Liver (tissue), 9 donors: ENCODE results near the gene SHROOM2. TPM values are rescaled to one million over a fixed set of nuclear protein-coding genes. Genes with fewer than 3 reads are reported as not detected.

Source experiments
- DNase-seq: peaks from one replicate; pipeline ENCODE4 v3.0.0-alpha.2; 2017; ENCODE audit warnings: low spot score
- H3K27ac ChIP-seq, 2 donors: one replicate each; pipeline ENCODE4 v1.7.0; 2013; ENCODE audit warnings: inconsistent platforms in 2 of 2, low read length in 2 of 2, control low read depth in 1 of 2, low read depth in 1 of 2, mild to moderate bottlenecking in 1 of 2
- H3K27me3 ChIP-seq, 4 donors: one replicate each; pipeline versions ENCODE4 v1.6.1 to v1.7.0; 2013; ENCODE audit warnings: low read length in 3 of 4, inconsistent platforms in 1 of 4, mild to moderate bottlenecking in 1 of 4, moderate library complexity in 1 of 4; ENCODE audit not compliant: control insufficient read depth in 4 of 4, insufficient read depth in 4 of 4
- H3K36me3 ChIP-seq, 4 donors: one replicate each; pipeline versions ENCODE4 v1.6.1 to v1.7.0; 2013; ENCODE audit warnings: low read length in 3 of 4, mild to moderate bottlenecking in 3 of 4, low read depth in 1 of 4, moderate library complexity in 1 of 4; ENCODE audit not compliant: control insufficient read depth in 4 of 4, insufficient read depth in 3 of 4
- H3K4me1 ChIP-seq, 4 donors: one replicate each; pipeline versions ENCODE4 v1.6.1 to v1.7.0; 2013; ENCODE audit warnings: low read length in 3 of 4, mild to moderate bottlenecking in 3 of 4, moderate library complexity in 1 of 4; ENCODE audit not compliant: control insufficient read depth in 4 of 4, insufficient read depth in 4 of 4
- H3K4me3 ChIP-seq, 3 donors: one replicate each; pipeline versions ENCODE4 v1.6.1 to v1.7.0; 2013; ENCODE audit warnings: low read length in 3 of 3, control low read depth in 1 of 3, low read depth in 1 of 3, mild to moderate bottlenecking in 1 of 3
- H3K9ac ChIP-seq, 2 donors: one replicate each; pipeline ENCODE4 v1.7.0; 2013; ENCODE audit warnings: low read length in 2 of 2, mild to moderate bottlenecking in 2 of 2, moderate library complexity in 2 of 2, control low read depth in 1 of 2, low read depth in 1 of 2
- H3K9me3 ChIP-seq, 4 donors: one replicate each; pipeline versions ENCODE4 v1.6.1 to v1.7.0; 2013; ENCODE audit warnings: low read length in 3 of 4; ENCODE audit not compliant: control insufficient read depth in 4 of 4
- ATF3 ChIP-seq: IDR thresholded peaks from 2 replicates; pipeline ENCODE4 v1.6.1; 2016; ENCODE audit warnings: antibody characterized with exemption
- CTCF ChIP-seq: fragments of 150-350 bp; IDR thresholded peaks from 2 replicates; pipeline ENCODE4 v1.5.1; 2017; ENCODE audit warnings: improper control_type of control experiment, low read depth, low read length; ENCODE audit not compliant: missing input control
- FOXA1 ChIP-seq: IDR thresholded peaks from 2 replicates; pipeline ENCODE4 v1.6.1; 2016; ENCODE audit warnings: antibody characterized with exemption
- FOXA2 ChIP-seq: IDR thresholded peaks from 2 replicates; pipeline ENCODE4 v1.6.1; 2016; ENCODE audit warnings: antibody characterized with exemption
- GABPA ChIP-seq, 2 donors: IDR thresholded peaks in 1 of 2; conservative IDR thresholded peaks in 1 of 2; 2 replicates each; pipeline ENCODE4 v1.6.1; 2016; ENCODE audit warnings: antibody characterized with exemption in 2 of 2, mild to moderate bottlenecking in 1 of 2, moderate library complexity in 1 of 2
- HNF4A ChIP-seq, 2 donors: conservative IDR thresholded peaks; 2 replicates each; pipeline ENCODE4 v1.6.1; 2016; ENCODE audit warnings: antibody characterized with exemption in 2 of 2, mild to moderate bottlenecking in 2 of 2
- HNF4G ChIP-seq: IDR thresholded peaks from 2 replicates; pipeline ENCODE4 v1.6.1; 2016; ENCODE audit warnings: antibody characterized with exemption
- JUND ChIP-seq, 2 donors: IDR thresholded peaks; 2 replicates each; pipeline ENCODE4 v1.6.1; 2016; ENCODE audit warnings: antibody characterized with exemption in 2 of 2
- MAX ChIP-seq: IDR thresholded peaks from 2 replicates; pipeline ENCODE4 v1.6.1; 2016; ENCODE audit warnings: antibody characterized with exemption
- NR2F2 ChIP-seq: IDR thresholded peaks from 2 replicates; pipeline ENCODE4 v1.6.1; 2016; ENCODE audit warnings: antibody characterized with exemption
- RAD21 ChIP-seq, 2 donors: IDR thresholded peaks; 2 replicates each; pipeline ENCODE4 v1.6.1; 2016; ENCODE audit warnings: antibody characterized with exemption in 2 of 2, mild to moderate bottlenecking in 2 of 2
- REST ChIP-seq: IDR thresholded peaks from 2 replicates; pipeline ENCODE4 v1.6.1; 2016; ENCODE audit warnings: antibody characterized with exemption, mild to moderate bottlenecking
- RXRA ChIP-seq, 2 donors: IDR thresholded peaks; 2 replicates each; pipeline ENCODE4 v1.6.1; 2017 to 2018; ENCODE audit warnings: antibody characterized with exemption in 2 of 2, mild to moderate bottlenecking in 1 of 2
- SP1 ChIP-seq: IDR thresholded peaks from 2 replicates; pipeline ENCODE4 v1.6.1; 2018; ENCODE audit warnings: antibody characterized with exemption, mild to moderate bottlenecking
- TAF1 ChIP-seq: conservative IDR thresholded peaks from 2 replicates; pipeline ENCODE4 v1.6.1; 2016; ENCODE audit warnings: antibody characterized with exemption, mild to moderate bottlenecking
- YY1 ChIP-seq: IDR thresholded peaks from 2 replicates; pipeline ENCODE4 v1.6.1; 2016; ENCODE audit warnings: antibody characterized with exemption, mild to moderate bottlenecking
- ZBTB33 ChIP-seq: IDR thresholded peaks from 2 replicates; pipeline ENCODE4 v1.6.1; 2016; ENCODE audit warnings: antibody characterized with exemption
- WGBS: extraction: QIAGEN DNeasy Blood & Tissue Kit; methylation state at CpG from one replicate; pipeline ENCODE4 v1.1.7; 2013; 5-methylcytosine and 5-hydroxymethylcytosine counted together
- polyA plus RNA-seq, 2 donors: library from polyadenylated mRNA; stranded (reverse) in 1 of 2; unstranded in 1 of 2; fragments of 200-250 nt in 1 of 2; fragments of >200 nt in 1 of 2; fragmentation: Nextera tagmentation in 1 of 2; extraction: Ambion mirVana in 1 of 2; gene quantifications; one replicate each; pipeline versions ENCODE4 v1.2.1 to v1.2.3, GENCODE V29; 2013 to 2015
- total RNA-seq, 2 donors: library from RNA; depleted of rRNA; stranded (reverse); fragments of >200 nt; gene quantifications; one replicate each; pipeline ENCODE4 v1.2.3, GENCODE V29; 2014
- donor health status: healthy.
- donor health status: healthy.
- donor health status: healthy.
- donor health status: healthy.
- donor health status: healthy.

Gene SHROOM2
- total and polyA plus RNA-seq, 4 donors: 1.1 to 5.4 (median 3.6) TPM

GRCh38 chrX:9906919-9907318, 120.7 kb downstream of the SHROOM2 start:
- Histone ChIP-seq H3K27me3 (no peaks in the 10 kb centered on the region), H3K4me3 (no peak overlapping the region), H3K4me1 (no peaks in the 10 kb centered on the region), H3K9me3 (no peaks in the 10 kb centered on the region), H3K9ac (no peak overlapping the region), H3K36me3 (peaks cover 0 to 1% (median 0%) of the 10 kb centered on the region in 4 donors), H3K27ac (no peak overlapping the region)
- TF ChIP-seq CTCF (no peak), FOXA2 (no peak), FOXA1 (no peak), MAX (no peak), TAF1 (no peak), ZBTB33 (no peak), ATF3 (no peak), YY1 (no peak)
- WGBS: 96% methylated on average over 10 of the region's 10 CpGs
- no peak for DNase-seq

- Histone ChIP-seq H3K4me1 (no peaks in the 10 kb centered on the region), H3K27me3 (no peaks in the 10 kb centered on the region), H3K9me3 (no peaks in the 10 kb centered on the region), H3K36me3 (peaks cover 0 to 1% (median 0%) of the 10 kb centered on the region in 4 donors), H3K27ac (no peak overlapping the region), H3K9ac (no peak overlapping the region), H3K4me3 (no peak overlapping the region)
- WGBS: 88% methylated on average over 8 of the region's 8 CpGs
- no peak for DNase-seq
- TF ChIP-seq GABPA (IDR thresholded peaks at IDR 0.05 in 1 of 2, conservative IDR thresholded peaks at IDR 0.05 in 1 of 2) (no peak), TAF1 (no peak), FOXA1 (no peak), JUND (IDR thresholded peaks at IDR 0.05) (no peak), REST (no peak), HNF4A (conservative IDR thresholded peaks at IDR 0.05) (no peak), MAX (no peak), CTCF (no peak), NR2F2 (no peak), RXRA (IDR thresholded peaks at IDR 0.05) (no peak), ZBTB33 (no peak), HNF4G (no peak), FOXA2 (no peak), ATF3 (no peak), RAD21 (IDR thresholded peaks at IDR 0.05) (no peak), SP1 (no peak)
Observed at GRCh38 chrX:9907645-9908387, 121.6 kb downstream of the SHROOM2 start.
